Measurements from ENCODE around the gene UMAD1. TPM values are rescaled to one million over a fixed set of nuclear protein-coding genes. Genes with fewer than 3 reads are reported as not detected.

The UMAD1 gene
- total and polyA plus RNA-seq, 2 donors (not counting 3 experiments of a cell fraction or from before 2014, with no cell fraction given), result 5.6 to 6.6 TPM

DNA sequence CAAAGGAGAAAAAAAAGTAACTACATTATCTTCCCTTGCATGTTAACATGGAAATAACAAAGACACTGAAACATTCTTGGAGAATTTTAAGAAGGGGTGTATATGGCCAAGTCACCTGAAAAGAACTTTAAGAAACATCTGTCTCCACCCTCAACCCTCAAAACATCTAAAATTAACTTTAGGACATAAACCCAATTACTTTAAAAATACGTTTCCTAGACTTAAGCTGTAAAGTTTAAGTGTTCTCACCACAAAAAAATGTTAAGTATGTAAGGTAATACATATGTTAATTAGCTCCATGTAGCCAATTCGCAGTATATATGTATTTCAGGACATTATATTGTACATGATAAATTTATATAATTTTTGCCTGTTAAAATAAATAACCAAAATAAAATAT is 257.0 kb downstream of the UMAD1 start:
- dilution Hi-C loops (cut with MboI; ENCODE audit: extremely low pct_ligation_motif_present, low sequenced_read_pairs), result no loop called here
- no peak overlapping the region for H3K9ac ChIP-seq (replicated peaks; ENCODE audit: extremely low read depth, insufficient read depth, low read length)
- no peak overlapping the region for H2AFZ ChIP-seq (ENCODE audit: low read depth, low read length)
- TF ChIP-seq, protein P1, sequence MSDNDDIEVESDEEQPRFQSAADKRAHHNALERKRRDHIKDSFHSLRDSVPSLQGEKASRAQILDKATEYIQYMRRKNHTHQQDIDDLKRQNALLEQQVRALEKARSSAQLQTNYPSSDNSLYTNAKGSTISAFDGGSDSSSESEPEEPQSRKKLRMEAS (IDR thresholded peaks at IDR 0.05; ENCODE audit: insufficient read depth, insufficient read length), result no peak
- TF ChIP-seq MYC (IDR thresholded peaks at IDR 0.05; ENCODE audit: low read depth, low read length), result no peak
- no peak for TF ChIP-seq POLR2A (IDR thresholded peaks at IDR 0.05; ENCODE audit: low read depth, low read length)
- no peak for TF ChIP-seq EZH2 (IDR thresholded peaks at IDR 0.05; ENCODE audit: borderline replicate concordance, low read depth, low read length, severe bottlenecking)
- no peak for TF ChIP-seq JUN (IDR thresholded peaks at IDR 0.05; ENCODE audit: borderline replicate concordance, insufficient read depth, insufficient read length, low read depth)
- no peak for TF ChIP-seq GATA2 (IDR thresholded peaks at IDR 0.05; ENCODE audit: insufficient read depth, insufficient read length, low read depth, low read length)
- TF ChIP-seq FOS (IDR thresholded peaks at IDR 0.05; ENCODE audit: borderline replicate concordance, insufficient read depth, low read length), result no peak
- TF ChIP-seq, protein P2, sequence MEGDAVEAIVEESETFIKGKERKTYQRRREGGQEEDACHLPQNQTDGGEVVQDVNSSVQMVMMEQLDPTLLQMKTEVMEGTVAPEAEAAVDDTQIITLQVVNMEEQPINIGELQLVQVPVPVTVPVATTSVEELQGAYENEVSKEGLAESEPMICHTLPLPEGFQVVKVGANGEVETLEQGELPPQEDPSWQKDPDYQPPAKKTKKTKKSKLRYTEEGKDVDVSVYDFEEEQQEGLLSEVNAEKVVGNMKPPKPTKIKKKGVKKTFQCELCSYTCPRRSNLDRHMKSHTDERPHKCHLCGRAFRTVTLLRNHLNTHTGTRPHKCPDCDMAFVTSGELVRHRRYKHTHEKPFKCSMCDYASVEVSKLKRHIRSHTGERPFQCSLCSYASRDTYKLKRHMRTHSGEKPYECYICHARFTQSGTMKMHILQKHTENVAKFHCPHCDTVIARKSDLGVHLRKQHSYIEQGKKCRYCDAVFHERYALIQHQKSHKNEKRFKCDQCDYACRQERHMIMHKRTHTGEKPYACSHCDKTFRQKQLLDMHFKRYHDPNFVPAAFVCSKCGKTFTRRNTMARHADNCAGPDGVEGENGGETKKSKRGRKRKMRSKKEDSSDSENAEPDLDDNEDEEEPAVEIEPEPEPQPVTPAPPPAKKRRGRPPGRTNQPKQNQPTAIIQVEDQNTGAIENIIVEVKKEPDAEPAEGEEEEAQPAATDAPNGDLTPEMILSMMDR (IDR thresholded peaks at IDR 0.05; ENCODE audit: extremely low read depth in 1 of 2, insufficient read depth in 1 of 2, low read depth in 1 of 2, low read length in 2 of 2), result no peak
- no peak for TF ChIP-seq POLR2AphosphoS5 (IDR thresholded peaks at IDR 0.05; ENCODE audit: insufficient read depth, low read depth, low read length)
- H3K79me2 ChIP-seq (ENCODE audit: control insufficient read depth, insufficient read depth, low read length), result no peaks in the 10 kb centered on the region
- CTCF ChIA-PET, result interaction anchor here (0.8 kb wide), 1 partner anchor 11 kb away, joined by 3 read pairs; no protein-coding TSS in a partner anchor
- H3K9me1 ChIP-seq (replicated peaks; ENCODE audit: control insufficient read depth, extremely low read depth, insufficient read depth, low read length), result no peaks in the 10 kb centered on the region
- no peaks in the 10 kb centered on the region for H3K9me3 ChIP-seq (replicated peaks; ENCODE audit: control insufficient read depth, insufficient read depth, low read length)
- FAIRE-seq (no peak), DNase-seq (ENCODE audit: low read depth, low spot score) (no peak)
- no peak overlapping the region for H3K4me3 ChIP-seq (replicated peaks in 1 of 3; ENCODE audit: insufficient read depth in 1 of 3, low read depth in 1 of 3, low read length in 3 of 3)
- intact Hi-C loops (cut with micrococcal nuclease), result no loop called here
- H3K27ac ChIP-seq (ENCODE audit: insufficient read depth, low read depth, low read length), result no peak overlapping the region
- POLR2A ChIA-PET, result no interaction called here
- H4K20me1 ChIP-seq (replicated peaks; ENCODE audit: control insufficient read depth, extremely low read depth, insufficient read depth, low read length), result no peaks in the 10 kb centered on the region
- no peaks in the 10 kb centered on the region for H3K27me3 ChIP-seq (ENCODE audit: control insufficient read depth in 2 of 2, insufficient read depth in 2 of 2, low read length in 2 of 2)
- BruUV-seq (replicated peaks), result no TSS peak
- H3K4me1 ChIP-seq (ENCODE audit: control insufficient read depth, extremely low read depth, insufficient read depth, low read length), result no peaks in the 10 kb centered on the region
- no peaks in the 10 kb centered on the region for H3K36me3 ChIP-seq (ENCODE audit: control insufficient read depth in 2 of 2, extremely low read depth in 1 of 2, insufficient read depth in 2 of 2, low read length in 2 of 2)
- H3K4me2 ChIP-seq (ENCODE audit: insufficient read depth, low read length), result no peak overlapping the region
